GM19239 (cell line): Measurements from ENCODE around the gene VWA3B.

Experiments
- DNase-seq: peaks from one replicate; pipeline ENCODE4 v3.0.0; 2011; ENCODE audit warnings: low spot score; ENCODE audit not compliant: insufficient read length
- FAIRE-seq: peaks from 2 replicates; lab custom pipeline; 2011; peaks lifted over from hg19 to GRCh38; lab: Jason Lieb, UNC

Gene VWA3B

DNA sequence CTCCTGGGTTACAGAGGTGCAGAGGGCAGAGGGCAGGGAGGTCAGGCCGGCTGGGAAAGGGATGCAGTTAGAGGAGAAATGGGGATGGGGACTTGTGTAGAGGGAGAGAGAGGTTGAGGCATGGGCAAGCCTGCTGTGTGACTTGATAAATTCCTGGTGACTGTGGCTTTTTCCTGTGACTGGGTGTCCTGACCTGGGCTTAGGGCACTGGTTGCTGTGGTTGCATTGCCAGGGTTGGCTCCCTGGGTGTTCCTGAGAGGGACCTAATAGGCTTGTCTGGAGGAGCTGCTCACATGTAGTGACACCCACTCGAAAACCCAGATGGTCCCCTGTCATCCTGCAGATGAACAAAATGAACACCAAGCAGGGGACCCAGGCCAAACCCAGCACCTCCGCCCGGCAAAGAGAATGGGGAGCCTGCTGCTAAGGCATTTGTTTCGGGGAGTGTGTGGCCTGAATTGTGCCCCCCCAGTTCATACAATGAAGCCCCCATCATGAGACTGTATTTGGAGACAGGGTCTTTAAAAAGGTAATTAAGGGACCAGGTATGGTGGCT lies 78.6 kb downstream of the VWA3B start:
- FAIRE-seq (no peak), DNase-seq (no peak)

DNA sequence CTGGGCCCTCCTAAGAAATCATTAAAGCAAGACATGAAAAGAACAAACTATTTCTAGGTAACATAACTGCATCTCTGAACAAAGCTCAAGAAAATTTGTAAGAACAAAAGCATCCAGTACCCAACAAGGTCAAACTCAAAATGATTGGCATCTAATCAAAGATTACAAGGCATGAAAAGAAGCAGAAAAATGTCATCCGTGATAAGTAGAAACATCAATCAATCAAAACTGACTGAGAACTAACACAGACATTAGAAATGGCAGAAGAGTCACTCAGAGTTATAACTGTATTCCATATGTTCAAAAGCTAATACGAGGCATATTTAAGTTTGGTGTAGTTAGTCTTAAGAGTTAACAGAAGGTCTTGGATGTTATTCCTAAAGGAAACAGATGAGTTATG lies 80.9 kb downstream of the VWA3B start:
- FAIRE-seq (no peak), DNase-seq (no peak)

DNA sequence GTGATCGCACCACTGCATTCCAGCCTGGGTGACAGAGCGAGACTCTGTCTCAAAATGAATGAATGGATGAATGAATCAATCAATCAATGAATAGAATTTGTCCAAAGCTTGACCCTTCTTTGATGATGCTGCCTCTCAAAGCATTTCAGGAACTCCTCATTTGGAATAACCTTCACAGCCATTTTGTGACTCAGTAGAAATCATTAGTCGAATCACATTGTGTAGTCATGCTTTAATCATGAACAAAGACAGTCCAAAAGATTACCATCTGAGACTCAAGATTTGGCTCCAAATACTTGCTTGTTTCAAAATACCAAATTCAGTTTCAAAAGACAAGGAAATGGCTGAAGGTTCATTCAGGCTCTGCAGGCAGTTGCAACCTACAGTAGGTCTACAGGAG lies 83.1 kb downstream of the VWA3B start:
- no peak for DNase-seq
- no peak for FAIRE-seq

DNA sequence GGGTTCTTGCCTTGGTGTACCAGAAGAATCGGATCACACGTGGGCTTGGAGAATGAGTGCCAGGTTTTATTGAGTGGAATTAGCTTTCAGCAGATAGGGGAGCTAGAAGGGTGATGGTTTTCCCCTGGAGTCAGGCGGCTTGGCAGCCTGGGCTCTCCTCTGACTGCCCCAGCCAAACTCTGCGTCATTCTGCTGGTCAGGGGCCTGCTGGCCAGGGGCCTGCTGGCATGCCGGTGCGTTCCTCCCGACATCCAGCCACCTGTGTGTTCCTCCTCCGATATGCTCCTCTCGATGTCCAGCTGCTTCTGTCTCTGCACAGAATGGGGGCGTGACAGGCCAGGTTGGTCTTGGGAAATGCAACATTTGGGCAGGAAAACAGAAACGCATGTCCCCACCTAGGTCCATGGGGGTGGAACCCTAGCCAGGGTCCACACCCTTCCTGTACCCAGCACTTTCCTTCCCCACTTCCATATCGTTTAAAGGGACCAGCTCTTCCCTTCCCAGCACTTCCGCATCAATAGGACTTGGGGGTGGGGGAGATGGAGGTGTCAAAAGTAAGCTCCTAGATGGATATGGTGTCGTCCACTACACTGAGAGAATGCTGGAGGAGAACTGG lies 85.3 kb downstream of the VWA3B start:
- no peak for FAIRE-seq
- DNase-seq: no peak

DNA sequence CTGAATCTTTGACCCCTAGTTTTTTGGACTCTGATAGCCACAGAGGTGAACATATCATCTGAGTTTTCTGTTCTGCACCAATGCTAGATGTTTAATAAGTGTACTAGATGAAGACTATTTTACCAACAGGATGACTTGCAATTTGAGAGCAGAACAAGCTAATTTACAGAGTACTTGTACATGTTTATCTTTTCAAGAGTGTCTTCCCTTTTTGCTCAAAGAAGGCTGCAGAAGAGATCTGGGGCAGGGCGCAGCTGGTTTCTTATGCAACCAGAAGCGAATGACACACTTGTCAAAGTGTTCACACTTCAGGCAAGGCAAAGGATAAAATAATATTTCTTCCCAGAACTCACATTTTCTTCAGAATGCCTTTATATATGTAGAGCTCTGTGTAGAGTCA lies 86.0 kb downstream of the VWA3B start:
- DNase-seq: no peak

DNA sequence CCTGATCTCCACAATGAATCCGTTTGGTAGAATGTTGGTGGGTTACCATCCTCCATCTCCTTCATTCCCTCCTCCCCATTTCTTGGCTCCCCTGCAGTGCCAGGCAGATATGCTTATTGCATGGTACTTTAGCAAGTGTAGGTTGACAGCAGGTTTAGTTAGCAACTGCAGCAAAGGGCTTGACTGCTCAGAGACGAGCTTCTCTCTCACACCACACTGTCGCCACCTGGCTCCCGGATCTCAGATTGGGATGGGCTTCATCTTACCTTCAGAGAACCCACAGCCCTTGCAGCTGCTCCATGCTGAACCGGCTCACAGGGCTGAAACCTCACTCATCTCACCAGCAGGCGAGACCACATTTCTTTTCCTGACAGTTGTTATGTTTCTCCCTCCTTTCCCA lies 88.8 kb downstream of the VWA3B start:
- FAIRE-seq: no peak
- no peak for DNase-seq

More for the DNA sequence above, 86.0 kb downstream of the VWA3B start:
- no peak for FAIRE-seq

DNA sequence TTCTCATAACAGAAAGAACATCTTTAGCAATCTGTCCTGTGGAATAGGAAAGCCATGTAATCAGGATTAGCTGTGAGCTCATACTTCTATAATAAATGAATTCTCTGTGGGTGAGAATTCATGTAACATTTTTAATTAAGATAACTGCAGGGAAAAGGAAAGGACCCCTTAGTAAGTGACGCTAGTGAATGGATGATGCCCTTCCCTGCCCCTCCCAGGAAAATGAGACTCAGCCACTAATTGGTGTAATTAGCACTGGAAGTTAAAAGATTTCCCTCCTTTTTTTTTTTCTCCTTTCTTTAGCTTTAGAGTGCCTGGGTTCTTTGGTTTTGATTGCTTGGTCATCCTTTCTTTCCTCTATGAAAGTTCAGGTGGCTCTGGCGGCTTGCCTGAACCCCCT lies 90.3 kb downstream of the VWA3B start:
- no peak for DNase-seq

DNA sequence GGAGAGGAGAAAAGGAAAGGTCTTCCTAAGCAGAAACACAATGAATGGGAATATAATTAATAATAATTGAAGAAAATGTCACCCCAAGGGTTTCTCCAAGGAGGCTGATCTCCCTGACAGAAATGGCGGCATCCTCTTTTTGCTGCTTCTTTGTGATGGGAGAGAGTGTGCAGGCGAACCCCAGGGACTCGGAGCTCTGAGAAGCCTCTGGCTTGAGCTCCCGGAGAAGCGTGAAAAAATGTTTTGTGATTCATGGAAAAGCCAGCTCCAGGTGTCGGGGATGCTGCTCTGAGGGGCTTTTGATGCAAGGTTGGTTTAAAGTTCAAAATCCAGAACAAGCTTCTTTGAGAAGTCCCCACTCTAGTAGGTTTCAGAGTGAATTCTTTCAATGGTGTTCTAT lies 91.0 kb downstream of the VWA3B start:
- DNase-seq: no peak
- FAIRE-seq: no peak

More for the DNA sequence above, 90.3 kb downstream of the VWA3B start:
- no peak for FAIRE-seq

DNA sequence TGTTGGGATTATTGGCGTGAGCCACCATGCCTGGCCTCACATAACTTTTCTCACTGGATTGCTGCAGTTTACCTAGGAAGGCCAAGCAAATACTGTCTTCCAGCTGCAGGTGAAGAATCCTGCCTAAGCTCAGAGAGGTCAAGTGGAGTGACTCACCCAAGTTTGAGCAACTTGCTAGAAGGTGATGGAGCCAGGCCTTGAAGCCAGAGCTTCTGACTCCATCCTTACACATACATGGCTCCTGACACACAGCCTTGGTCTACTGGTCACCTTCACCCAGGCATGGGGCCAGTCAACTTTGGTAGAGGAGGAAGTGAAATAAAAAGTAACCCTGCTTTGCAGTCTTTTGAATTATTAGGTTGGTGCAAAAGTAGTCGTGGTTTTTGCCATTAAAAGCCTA lies 93.5 kb downstream of the VWA3B start:
- no peak for FAIRE-seq
- DNase-seq: no peak

DNA sequence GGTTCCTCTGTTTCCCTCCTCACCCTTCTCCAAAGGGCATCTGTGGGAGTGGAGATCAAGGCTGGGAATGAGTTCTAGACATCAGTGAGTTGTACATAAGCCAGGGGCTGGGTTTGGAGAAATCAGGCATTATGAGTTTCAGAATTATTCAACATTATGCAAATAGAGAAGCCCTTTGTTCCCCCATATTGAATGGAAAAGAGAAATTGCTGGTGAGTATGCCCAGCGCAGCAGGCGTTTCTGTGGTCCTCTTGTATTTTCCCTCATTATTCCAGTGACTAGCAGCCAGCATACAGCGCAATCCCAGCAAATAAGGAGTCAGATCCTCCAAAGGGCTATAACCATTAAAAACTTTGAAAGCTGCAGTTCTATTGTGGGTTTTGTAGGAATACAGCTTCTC lies 94.4 kb downstream of the VWA3B start:
- no peak for DNase-seq
- no peak for FAIRE-seq

DNA sequence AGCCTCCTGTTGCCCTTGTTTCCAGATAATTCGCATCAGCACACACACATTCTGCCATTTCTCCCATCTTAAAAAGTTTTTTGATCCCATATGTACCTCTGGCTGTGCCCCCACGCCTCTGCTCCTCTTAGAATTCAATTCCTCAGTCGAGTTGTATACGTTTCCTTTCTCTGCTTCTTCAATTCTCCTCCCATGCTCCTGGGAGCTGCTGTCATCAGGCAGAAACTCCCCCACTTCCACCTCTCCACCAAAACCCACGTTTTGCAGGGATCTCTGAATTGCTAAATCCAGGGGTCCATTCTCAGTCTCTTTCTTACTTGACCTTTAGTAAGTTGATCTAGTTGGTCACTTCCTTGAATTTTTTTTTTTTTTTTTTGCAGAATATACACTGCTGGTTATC lies 98.8 kb downstream of the VWA3B start:
- DNase-seq: no peak
- FAIRE-seq: no peak

DNA sequence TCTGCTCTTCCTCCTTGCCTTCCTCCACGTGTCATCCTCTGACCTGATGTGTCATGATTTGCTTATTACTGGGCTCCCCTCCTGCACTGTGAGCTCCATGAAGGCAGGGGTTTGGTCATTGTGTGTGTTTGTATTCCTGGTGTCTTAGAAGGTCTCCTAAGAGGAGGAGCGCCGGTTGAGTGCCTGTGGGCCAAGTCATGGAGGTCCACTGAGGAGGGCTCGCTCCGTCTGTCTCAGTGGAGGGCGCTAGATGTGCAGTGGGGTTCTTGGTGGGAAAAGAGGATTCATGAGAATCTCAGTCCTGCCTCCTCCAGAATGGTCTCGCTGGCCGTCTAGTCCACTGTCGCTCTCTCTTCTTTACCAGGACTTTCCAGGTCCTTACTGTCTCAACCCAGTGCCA lies 100.2 kb downstream of the VWA3B start:
- FAIRE-seq (no peak), DNase-seq (no peak)

DNA sequence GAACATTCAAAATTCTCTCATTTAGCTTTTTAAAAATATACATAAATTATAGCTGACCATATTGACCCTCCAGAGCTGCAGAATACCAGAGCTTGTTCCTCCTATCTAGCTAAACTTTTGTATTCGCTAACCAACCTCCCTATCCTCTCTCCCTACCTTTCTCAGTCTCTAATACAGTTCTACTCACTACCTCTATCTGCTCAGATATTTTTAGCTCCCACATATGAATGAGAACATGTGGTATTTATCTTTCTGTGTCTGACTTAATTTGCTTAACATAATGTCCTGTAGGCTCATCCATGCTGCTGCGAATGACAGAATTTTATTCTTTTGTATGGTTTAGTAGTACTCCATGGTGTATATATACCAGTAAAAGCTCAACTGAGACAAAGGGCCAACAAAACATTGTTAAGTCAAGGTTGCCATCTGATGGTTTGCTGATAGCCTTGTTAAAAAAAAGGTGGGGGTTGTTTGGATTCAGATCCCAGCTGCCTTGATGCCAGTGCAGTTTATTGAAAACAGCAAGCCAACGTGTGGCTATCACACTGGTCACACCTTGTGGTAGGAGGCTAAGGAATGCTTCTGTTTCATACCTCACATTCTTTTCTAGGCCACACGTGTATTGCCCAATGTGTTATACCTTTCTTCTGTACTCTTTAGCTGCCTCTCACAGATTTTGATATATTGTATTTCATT lies 101.5 kb downstream of the VWA3B start:
- FAIRE-seq (no peak), DNase-seq (no peak)

DNA sequence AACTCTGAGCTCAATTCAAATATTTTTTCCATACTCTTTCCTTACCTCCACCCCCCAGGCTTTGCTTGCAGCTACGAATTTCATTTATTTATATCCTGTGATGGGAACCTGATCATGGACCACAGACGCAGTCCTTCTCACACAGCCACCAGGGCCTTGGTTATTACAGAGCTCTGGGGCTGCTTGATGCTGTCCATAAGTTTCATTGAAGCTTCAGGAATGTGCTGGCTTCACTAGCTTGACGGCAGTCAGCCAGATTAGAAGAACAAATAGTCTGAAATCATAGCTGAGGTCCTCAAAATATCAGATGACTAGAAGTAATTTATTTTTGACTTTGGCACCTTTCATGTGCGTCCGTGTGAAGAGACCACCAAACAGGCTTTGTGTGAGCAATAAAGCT lies 104.9 kb downstream of the VWA3B start:
- FAIRE-seq (no peak), DNase-seq (no peak)

DNA sequence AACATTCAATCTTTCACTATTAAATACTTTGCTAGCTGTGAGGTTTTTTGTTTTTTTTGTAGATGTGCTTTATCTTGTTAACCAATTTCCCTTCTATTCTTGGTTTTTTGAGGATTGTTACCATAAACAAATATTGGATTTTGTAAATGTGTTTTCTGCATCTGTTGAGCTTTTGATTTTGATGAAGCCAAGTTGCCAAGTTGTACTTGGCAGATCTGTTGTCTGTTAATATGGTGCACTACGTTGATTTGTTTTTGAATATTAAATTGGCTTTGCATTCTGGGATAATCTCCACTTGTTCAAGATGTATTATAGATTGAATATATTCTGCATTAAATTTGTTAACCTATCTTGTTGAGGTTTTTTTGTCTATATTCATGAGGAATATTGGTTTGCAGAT lies 114.6 kb downstream of the VWA3B start:
- FAIRE-seq (no peak), DNase-seq (no peak)

DNA sequence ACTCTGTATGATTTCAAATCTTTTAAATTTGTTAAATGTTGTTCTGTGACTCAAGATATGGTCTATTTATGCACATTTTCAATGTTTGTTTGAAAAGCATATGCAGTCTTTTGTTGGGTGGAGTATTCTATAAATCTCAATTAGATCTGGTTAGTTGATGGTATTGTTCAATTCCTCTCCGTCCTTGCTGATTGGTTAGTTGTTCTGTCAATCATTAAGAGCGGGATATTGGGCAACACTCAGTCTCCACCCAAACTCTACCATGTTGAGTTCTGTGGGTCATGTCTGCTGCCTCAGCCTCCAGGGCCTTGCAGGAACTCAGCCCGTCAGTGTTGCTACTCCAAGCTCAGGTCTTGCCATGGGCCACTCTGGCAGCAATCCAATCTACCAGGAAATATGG lies 118.9 kb downstream of the VWA3B start:
- no peak for FAIRE-seq
- DNase-seq: no peak

DNA sequence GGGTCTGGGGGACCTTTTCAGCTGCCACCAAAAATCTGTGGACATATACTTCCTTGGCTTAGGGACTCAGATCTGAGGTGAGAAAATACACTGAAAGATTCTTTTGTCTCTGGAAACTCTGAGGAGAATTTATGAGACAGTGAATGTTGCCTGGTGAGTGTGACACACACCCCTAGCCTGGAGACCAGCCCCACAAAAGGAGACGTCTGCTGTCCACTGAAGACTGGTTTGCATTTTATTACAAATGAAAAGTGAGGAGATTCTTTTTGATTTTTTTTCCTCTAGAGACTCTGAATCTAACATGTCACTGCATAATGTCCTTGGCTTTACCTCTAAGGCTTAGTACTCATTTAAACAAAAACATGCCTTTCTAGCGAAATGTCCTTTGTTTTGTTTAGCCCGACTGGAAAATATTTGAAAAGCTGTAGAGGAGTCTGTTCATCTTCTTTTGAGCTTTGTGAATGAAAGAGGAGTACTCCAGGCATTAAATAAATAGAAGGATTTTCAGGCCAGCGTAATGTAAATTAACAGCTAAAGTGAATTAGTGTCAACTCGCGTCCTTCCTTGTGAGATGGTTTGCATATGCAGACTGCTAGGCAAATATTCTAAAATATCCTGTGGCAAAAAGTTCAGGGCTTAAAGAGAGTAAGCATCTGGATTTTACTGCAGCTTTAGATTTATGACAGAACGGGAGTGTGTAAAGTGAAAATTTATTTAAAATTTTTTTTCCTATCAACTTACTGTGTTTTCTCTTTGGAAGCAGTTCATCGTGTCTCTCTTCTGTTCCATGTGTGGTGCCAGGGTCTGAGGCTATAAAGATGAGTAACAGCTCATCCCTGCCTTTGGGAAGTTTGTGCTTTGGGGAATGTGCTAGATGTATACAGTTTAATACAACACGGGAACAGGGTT lies 125.4 kb downstream of the VWA3B start:
- FAIRE-seq (no peak), DNase-seq (no peak)

DNA sequence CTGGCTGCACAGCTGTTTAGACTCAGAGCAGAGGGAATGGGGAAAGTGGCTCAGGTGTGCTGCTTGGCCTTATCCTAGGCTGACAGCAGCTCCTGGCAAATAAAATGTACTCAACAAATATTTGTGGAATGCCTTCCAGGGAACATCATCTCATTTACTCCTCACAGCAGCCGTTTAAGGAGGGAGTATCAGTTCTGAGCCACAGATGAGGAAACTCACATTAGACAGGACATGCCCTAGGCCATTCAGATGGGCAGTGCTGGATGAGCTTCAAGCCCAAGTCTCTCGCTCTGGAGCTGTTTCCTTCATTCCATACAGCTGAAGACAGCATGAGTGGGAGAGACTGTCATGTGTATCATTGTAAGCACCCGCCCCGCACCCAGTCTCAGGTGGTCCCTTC lies 129.6 kb downstream of the VWA3B start:
- DNase-seq: no peak
- FAIRE-seq: no peak

DNA sequence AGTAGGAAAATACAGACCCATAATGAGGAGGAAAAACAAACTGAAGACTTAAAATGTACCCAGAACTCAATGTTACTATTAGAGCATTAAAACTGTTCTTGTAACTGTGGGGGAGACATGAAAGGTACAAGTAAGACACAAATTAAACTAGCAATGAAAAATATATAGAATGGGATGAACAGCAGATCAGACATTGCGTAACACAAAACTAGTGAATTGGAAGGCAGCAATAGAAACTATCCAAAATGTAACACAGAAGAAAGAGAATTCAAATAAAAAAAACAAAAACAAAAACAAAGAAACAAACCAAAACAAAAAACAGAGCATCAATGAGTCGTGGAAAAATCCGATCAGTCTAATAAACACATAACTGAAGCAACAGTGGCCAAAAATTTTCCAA lies 132.2 kb downstream of the VWA3B start:
- FAIRE-seq (no peak), DNase-seq (no peak)

DNA sequence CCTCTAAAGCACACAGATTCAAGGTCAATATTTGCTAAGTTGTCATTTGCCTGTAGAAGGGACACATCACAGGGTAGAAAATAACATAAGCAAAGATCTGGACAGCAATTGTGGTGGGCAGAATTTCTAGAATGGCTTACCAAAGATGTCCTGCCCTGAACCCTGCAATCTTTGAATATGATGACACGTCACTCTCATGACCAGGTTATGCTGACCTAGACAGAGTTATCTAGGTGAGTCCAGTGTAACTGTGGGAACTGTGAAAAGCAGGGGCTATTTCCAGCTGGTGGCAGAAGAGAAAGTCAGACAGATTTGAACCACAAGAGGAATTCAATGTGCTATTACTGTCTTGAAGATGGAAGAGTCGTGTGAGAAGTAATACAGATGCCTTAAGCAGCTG lies 147.0 kb downstream of the VWA3B start:
- DNase-seq (no peak), FAIRE-seq (no peak)

DNA sequence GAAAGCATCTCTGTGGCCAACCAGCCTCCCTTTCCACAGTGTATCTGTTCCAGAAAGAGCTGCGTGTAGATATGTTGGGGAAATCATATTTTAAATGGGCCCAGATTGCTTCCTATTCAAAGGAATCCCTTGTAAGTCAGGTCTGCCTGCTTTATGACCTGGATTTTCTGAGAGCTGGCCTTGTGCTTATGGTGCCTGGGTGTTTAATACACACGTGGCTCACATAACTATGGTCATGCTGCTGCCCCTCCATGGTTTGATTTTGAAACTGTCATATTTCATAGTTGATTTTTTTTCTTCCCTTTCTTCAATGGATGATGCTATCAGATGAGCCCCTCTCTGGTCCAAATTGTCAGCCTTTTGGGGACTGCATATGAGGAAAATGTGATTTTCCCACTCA lies 147.8 kb downstream of the VWA3B start:
- DNase-seq (no peak), FAIRE-seq (no peak)
